ENCODE data around the gene PDZRN3.
"Not testable (repeated sequence)": the region's sequence is repeated elsewhere in the genome, so short reads cannot be mapped to it uniquely, and the experiment has no call there.

Gene PDZRN3

DNA sequence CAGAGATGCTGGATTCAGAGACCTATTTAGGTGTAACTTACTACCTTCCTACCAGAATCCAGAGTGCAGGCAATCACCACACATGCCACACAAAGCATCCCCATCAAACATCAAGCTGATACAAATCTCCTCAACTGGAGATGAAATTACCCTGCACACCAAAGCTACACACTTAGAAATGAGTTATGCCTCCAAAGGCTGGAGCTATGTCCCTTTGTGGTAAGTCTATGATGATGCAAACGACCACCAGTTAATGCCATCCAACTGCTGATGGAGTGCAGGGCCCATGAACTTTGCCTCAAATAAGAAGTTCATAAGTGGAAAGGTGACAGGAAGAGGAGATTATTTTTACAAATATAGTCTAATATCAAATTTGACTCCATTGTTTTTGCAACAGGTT, 38.1 kb downstream of the PDZRN3 start:
- DNase-seq (ENCODE audit: low read depth), result no peak

DNA sequence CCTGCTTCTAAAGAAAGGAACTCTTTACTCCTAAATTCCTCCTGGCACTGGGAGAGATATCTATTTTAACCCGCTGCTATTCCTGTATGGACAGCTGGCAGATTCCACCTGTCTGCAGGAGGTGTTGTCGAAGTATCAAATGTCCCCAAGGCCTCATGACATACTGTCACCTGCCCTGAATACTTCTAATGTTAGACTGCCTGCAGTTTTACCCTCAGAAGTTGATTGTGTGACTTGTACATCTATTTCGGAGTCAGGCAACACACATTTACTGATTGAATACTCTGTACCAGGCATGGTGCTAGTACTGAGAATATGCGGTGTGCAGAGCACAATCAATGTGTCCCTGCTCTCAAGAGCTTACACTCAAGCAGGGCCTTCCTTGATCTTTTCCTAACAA, 38.6 kb downstream of the PDZRN3 start:
- no peak for DNase-seq (ENCODE audit: low read depth)

DNA sequence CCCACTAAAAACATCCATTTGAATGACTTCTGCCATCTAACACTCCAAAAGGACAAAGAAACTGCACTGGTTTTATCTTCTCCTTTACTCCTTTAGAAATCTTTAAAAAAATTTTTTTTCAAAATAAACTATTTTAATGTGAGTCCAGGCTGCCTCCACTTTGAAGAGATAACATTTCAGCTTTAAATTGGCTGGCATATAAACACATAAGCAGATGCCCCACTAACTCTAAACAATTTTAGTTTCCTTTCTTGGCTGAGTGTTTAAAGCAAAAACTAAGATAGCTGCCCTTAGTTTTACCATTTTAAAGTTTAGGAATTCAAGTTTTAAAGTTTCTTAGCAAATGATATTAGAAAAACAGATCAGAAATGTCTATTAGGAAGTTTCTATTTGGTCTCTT, 39.9 kb downstream of the PDZRN3 start:
- DNase-seq (ENCODE audit: low read depth), result no peak

DNA sequence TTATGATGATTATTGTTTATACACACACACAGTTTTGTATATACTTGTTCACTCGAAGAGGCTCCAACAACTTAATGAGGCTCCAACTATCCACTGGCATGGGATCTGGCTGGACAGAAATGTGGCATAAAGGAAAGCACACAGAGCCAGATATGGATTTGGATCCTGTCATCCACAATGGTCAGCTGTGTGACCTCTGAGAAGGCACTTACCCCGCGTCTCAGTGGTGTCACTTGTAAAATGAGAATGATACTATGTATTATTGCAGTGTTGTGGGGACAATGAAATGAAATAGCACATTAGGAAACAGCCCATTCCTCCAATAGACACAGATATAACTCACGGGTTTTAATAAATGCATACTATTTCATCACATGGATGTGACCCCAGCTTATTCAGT, 42.2 kb downstream of the PDZRN3 start:
- DNase-seq (ENCODE audit: low read depth), result no peak

DNA sequence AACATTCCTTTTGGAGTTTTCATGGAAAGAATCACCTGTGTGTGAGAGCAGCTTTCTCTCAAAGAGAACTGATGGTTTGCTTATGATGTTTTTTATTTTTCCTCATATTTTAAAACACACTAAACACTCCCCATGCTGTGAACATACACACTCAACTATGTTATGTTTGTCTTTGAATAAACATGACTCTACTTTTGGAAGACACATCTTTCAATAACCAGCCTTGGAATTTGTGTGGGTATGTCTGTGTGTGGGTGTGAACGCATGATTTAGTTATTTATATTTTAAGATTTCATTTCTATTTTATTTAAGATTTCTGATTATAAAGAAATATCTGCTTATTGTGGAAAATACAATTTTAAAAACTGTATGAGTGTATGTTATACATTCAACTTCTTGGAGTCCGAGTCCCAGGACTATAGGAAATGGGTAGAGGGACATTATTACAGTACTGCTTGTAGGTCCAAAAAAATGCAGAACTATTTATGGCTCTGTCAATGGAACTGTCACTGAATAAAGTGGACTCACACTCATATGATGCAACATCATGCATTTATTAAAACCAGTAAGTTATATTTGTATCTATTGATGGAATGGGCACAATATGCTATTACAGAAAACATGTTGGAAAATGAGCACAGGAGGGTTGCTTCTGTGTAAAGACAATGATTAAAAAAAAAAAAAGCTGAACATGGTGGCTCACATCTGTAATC, 43.5 kb downstream of the PDZRN3 start:
- no peak for DNase-seq (ENCODE audit: low read depth)

DNA sequence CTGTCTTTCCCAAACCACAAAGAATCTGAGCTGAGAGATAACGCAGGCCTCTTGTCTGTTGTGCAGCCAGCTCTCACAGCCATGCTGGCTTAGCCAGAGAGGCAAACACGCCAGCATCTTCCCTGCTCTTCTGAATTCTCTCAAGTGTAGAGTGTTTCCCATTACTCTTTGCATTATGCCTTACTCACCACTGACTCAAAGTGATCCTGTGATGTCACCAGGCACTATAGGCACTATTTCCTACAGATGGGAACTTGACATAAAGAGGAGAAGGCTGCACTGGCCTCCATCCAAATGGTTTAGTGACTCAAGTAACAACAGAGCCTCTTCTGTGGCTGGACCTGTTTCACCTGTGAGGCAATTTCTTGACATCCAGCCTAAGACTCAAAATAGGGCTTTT, 44.4 kb downstream of the PDZRN3 start:
- DNase-seq (ENCODE audit: low read depth), result no peak

DNA sequence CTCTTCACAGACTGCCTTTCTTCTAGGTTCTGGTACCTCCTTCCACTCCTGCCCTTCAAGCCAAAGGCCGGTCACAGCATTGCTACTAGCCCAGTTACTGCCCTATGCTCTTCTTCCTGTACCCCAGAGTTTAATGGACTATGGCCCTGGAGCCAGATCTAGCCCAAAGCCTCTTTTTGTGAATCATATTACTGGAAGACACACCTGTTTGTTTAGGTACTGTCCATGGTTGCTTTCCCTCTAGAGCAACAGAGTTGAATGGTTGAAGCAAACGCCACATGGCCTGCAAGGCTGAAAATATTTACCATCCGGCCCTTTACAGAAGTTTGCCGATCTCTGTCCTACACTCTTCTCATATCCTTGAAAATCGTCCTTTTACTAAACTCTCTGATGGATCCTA, 47.0 kb downstream of the PDZRN3 start:
- DNase-seq (ENCODE audit: low read depth), result no peak

DNA sequence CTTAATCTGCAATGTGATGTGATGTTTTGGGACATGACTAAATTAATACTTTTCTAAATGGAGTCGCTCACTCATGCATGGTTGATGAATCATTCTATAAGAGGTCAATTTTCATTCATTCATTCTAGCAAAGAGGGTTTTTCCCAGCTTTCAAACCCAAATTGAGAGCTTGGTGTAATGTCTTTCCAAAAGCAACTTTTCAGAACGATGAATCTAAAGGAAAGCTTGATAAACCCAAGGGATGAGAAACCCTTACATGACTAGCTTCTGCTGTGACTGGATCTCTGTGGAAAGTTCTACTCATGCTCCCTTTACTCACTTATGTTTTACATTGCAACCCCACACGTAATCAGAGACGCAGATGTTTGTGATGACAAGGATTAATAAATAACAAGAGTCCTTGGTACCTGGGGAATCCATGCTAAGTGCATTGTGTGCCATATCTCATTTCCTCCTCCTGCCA, 47.7 kb downstream of the PDZRN3 start:
- no peak for DNase-seq (ENCODE audit: low read depth)

DNA sequence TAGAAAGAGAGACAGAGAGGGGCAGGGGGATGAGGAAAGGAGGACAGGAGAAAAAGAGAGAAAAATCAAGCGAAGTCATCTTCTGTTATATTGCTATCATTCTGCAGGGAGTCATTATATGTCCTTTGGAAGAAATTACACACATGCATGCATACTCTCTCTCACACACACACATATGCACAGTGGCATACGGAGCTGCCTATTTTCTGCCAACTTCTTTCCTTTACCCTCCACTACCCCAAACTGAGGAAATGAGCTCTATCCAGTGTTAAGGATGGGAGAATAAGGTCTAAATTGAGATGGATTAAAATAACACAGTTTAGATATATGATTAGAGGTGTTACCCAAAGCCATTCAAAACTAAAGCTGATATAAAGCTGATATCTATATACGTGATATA, 48.8 kb downstream of the PDZRN3 start:
- no peak for DNase-seq (ENCODE audit: low read depth)

DNA sequence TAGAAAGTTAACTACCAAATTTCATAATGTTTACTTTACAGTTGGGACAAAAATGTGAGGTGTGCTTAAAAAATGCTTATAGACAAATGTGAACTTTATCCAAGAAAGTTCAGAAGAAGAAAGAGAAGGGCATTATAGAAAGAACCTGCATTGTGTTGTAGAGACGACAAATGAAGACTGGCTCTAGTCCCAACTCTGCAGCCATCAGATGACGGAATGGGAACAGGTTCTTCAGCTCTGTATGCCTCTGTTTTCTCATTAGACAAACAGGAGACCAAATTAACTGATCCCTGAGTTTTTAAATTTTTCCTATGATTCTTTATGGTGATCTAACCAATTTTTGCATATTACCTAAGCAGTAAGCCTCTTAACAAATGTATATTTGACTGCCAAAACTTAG, 49.2 kb downstream of the PDZRN3 start:
- DNase-seq (ENCODE audit: low read depth), result no peak

DNA sequence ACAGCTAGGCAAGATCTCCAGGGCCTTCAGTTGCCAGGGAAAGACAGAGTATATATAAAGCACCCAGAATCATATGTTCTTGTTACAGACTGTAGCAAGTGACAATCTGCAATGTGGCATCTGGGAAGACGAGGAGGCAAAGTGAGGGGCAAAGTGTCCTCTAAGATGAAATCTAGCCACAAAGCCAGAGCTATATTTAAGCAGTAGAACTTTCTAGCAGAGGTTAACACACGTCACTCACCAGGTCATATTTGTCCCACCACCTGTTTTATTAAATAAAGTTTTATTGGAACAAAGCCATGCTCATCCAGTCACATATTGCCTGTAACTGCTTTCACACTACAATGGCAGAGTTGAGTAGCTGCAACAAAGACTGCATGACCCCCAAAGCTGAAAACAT, 51.5 kb downstream of the PDZRN3 start:
- no peak for DNase-seq (ENCODE audit: low read depth)

DNA sequence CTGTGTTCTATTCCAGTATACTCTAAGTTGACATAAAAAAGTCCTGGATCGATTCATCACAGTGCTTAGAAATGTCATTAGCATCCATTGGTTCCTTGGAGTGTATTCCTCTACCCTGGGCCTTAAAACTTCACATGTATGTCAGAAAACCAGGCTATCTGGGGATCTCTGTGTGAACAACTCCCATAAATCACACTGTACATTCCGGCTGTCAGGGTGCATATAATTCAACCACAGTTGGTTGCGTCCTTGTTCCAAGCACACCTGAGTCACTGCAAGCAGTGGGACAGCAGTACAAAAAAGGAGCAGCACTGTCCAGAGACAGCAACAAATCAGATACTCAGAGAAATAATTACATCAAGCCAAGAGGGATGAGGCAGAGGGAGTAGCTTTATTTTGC, 52.4 kb downstream of the PDZRN3 start:
- no peak for DNase-seq (ENCODE audit: low read depth)

DNA sequence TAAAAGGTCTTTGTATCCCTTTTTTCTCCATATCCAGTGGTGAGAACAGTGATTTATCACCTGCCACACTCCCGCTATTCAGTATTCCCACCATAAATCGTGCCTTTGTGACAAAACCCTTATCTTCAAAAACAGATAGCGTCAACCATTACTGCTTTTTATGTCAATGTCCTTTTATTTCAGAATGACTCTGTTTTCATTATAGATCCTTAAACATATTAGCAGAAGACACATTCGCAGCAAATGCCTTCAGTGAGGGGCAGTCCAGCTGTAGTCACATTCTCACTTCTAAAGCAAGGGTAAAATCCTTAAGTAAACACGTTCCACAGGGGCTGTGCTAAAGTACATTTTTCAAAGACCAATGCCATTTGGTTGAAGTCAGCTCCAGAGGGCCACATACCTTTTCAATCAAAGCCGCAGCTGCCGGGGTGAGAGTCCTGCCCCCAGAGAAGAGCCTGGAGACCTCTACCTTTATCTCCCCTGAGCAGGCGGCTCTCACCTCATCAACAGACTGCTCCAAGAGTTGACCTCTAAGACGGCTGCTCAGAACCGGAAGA, 53.4 kb downstream of the PDZRN3 start:
- no peak for DNase-seq (ENCODE audit: low read depth)

DNA sequence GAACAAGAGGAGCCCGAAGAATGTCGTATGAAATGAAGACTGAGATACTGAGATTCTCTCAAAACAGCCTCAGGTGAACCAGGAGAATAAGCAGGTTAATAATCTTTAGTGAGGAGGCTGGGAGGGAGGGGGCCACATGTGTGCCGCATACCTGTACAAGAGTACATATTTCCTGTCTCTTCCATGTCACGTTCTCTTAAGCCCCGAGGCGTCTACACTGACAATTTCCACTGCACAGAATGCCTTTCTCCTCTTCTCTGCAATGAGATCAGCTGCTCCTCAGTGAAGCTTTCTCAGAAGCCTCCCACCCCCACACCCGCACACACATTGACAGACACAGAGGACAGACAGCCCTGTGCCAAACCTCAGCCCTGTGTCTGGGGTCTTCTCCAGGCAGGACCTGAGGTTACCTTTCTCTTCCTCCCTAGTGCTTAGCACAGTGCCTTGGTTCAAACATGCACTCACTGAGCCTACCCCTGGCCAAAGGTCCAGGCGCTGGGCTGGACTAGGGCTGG, 55.4 kb downstream of the PDZRN3 start:
- DNase-seq (ENCODE audit: low read depth), result no peak

DNA sequence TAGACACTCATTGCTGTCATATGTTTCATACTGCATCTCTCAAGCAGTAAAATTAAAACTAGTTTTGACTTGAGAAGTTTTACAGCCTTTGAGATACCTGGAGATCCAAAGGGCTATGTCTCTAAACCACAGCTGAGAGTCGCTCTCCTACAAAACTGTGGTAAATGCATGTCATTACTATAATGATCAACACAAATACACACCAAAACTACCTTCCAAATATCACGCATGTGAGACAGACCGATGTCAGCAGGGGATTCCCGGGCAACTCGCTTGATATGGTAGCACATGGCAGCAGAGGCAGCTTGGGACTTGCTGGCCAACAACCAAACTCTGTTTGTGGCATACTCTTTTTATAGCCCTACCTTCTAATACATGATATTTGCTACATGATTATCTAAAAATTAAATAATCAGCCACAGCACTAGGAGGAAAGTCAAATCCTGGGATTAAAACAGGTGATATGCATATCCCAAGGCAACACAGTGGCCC, 56.3 kb downstream of the PDZRN3 start:
- no peak for DNase-seq (ENCODE audit: low read depth)

DNA sequence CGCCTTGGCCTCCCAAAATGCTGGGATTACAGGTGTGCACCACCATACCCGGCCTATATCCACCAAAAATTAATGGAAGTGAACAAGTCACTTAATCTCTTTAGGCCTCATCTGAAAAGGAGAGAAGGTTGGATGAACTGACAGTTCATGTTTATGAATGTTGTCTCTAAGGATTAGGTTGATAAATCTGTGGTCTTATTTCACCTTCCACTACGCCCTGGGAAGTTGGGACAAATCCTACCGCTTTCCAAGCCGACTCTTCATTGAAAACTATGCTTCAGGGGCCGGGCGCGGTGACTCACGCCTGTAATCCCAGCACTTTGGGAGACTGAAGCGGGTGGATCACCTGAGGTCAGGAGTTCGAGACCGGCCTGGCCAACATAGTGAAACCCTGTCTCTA, 59.4 kb downstream of the PDZRN3 start:
- DNase-seq (ENCODE audit: low read depth), result not testable (repeated sequence)

DNA sequence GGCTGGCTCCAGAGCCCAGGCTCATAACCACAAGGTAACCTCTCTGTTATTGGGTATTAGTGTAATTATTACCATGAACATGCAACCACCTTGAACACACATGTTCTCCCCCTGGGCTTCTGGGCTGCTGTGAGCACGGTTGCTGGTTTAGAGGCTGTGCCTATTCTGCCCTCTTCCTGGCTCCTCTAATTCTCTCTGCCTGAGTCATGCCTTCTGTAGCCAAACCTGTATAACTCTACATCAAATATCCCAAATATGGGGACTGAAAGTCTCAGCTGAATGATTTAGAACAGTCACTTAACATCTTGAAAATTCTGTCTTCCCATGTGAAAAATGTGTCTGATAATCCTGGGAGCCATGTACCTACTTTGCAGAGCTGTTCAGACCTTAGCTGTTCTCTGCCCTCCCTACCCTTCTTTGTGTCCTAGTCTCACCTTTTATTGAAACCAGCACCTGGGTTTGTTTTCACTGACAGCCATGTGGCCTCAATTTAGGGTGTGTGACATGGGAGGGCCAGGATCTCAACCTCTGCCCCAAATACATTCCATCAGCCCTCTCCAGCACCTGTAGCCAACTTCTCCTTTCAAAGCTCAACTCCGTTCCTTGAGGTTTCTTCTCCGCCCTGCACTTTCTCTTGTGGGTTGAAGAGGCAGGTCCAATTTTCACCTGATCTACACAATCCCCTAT, 60.7 kb downstream of the PDZRN3 start:
- DNase-seq (ENCODE audit: low read depth), result no peak

DNA sequence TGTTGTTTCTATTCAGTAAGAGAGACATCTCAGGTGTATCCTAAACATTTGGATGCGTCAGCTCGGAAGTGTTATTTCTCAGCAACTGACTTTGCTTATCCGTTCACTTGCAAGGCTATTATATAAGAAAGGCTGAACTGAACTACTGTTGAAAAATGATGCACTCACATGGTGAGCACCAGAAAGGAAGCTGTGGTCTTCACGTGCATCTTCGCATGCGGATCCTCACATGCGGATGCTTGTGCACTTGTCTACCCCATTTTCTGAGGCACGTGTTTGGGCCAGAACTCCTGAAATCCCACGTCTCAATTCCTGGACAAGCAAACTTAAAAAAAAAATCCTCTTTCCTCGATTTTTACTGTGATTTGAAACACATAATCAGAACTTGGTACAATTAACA, 63.2 kb downstream of the PDZRN3 start:
- DNase-seq (ENCODE audit: low read depth), result no peak

DNA sequence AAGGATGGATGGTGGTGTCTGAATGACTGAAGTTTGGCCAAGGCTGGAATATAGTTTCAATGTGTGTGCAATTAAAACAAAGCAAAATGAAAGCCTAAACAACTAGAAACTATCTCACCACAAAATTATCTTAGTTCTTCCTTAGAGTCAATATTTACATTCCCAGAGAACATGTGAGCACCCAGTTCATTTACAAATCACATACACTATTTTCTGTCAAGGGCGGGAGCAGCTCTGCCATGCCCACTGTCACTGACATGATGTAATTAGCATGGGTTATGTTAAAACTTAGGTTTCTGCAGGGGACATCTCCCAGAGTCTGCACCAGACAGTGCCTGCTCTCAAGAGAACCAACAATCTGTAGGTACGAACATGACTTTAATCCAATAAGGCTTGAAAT, 65.0 kb downstream of the PDZRN3 start:
- no peak for DNase-seq (ENCODE audit: low read depth)

DNA sequence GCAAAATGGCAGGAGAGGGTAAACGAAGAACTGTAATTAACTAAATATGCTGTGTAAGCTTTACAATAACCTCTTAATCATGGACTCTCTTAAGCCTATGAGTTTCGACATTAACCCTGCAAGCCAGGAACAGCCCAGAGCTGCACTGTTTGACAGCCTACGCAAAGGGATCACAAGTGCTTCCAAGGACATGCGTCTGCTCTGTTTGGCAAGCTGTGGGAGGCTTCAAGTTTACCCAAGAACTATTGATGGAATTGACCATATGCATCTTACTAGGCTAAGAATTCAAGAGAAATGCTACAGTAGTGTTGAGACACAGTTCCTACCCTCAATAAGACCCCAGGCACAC, 66.0 kb downstream of the PDZRN3 start:
- DNase-seq (ENCODE audit: low read depth), result no peak

DNA sequence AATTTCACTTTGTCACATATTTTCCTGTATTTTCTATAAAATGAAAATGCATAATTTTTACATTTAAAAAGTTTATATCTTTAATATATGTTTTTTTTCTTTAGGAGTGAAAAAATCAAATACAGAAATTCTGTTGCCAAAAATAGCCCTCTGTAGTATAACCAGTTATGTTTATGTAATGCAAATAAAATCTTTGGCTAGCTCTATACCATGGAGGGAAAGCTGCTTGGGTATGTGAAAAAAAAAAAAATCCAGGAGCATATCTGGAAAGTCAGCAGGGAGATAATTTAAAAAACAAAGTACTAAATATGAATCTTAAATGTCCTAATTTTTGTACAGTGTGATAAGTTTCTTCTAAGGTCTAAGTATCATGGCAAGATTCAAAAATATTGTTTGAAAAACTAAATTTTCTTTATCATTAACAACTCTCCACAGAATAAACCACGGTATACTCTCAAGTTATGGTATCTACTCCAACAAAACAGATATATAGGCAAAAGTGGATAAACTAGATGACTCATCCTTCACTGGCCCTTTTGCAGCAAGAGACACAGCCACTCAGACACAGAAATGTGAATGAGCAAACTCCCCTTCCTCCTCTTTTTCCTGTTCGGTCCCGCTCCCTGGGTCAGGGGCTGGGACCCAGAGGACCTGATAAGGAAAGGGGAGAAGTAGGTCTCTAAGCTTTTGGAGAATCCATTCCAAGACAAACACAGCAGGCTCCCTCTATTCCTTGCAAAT, 66.6 kb downstream of the PDZRN3 start:
- DNase-seq (ENCODE audit: low read depth), result no peak

DNA sequence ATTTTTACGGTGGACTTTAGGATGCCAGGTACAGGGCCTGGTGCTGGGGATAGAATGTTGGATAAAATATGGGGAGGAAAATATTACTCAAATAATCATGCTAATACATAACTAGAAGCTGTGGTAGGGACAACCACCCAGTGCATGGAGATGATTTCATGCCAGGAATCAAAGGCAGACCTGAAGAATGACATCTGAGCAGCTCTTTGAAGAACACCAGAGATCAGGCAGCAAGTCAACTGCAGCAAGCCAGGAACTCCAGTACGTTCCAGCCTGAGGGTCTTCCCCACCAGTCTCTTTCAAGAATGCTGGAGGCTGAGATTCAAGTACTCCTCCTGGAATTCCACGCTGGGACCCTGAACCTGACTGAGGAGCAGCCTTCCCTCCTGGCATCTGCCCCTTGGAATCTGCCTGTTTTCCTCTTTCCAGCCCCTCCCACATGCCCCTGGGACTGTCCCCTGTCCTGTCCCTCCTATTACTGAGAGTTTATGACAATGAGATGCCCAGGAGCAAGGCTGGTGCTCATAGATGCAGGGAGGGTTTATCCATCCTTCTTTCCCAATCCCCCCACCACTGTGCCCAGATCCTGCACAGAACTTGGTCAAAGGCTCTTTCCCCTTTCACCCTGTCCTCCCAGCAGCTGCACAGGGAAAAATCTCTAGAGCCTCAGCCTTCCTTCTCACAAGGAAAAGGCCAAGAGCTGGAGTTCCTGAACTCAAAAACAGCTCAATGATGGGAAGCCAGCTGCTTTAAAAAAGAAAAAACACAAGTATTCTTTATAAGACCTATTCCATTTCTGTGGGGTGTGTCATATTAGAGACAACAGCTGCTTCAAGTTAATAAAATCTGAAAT, 68.0 kb downstream of the PDZRN3 start:
- DNase-seq (ENCODE audit: low read depth), result no peak
